ENCODE data around the gene EIF3D. TPM values are rescaled to one million over a fixed set of nuclear protein-coding genes. Genes with fewer than 3 reads are reported as not detected.

Gene EIF3D
- total RNA-seq, 1 experiment from 2014 or later: 237 TPM

DNA sequence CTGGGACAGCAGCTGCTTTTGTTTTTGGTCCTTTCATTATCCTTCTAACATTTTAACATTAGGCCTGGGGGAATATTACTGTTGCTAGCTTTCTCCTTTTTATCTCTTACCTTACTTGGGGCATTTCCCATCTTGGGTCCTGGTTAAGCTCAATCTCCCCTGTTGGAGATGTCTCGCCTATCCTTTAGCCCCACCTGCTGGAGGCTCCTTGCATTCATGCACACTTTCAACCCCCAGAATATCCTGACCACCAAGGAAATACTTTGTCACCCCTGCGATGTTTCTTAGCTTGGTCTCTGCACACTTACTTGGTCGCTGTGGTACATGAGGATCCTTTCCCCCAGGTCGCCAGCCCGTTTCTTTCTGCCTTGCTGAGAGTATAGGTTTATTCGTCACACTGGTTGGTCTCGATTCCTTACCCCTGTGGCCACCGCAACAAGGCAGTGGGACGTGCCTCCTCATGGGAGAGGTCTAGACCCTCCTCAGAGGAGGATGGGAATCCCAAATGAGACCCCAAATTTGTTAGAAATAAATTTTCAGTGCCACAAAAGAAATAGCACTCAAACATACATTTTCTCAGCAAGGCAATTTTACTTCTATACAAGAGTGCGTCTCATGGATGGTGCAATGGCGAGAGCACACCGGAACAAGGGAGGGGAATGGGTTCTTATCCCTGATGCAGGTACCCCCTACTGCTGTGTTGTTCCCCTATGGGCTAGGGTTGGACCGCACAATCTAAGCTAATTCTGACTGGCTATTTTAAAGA, 42.2 kb downstream of the EIF3D start:
- Mint-ChIP-seq H3K36me3 (peaks cover 20% of the 10 kb centered on the region), H3K27ac (no peak overlapping the region), H3K27me3 (ENCODE audit: low read depth) (peaks cover 41% of the 10 kb centered on the region), H3K4me1 (no peaks in the 10 kb centered on the region), H3K4me3 (no peak overlapping the region; the same call in 1 of the 2 replicates), H3K9me3 (peaks cover 10% of the 10 kb centered on the region)
- ATAC-seq: peak; percentile 57
- peak; percentile 77 for DNase-seq (ENCODE audit: low spot score)
- POLR2A ChIA-PET: interaction anchor here (0.6 kb wide), 1 partner anchor 555 kb away, joined by 3 read pairs; no protein-coding TSS in a partner anchor
- CTCF ChIA-PET: interaction anchor here (0.6 to 4.1 kb wide), 65 partner anchors 11 to 363 kb away, joined by 3 to 39 read pairs (median 5); partner anchors contain the start of genes APOL2, APOL4, FOXRED2 and IFT27
- TF ChIP-seq, protein P1, sequence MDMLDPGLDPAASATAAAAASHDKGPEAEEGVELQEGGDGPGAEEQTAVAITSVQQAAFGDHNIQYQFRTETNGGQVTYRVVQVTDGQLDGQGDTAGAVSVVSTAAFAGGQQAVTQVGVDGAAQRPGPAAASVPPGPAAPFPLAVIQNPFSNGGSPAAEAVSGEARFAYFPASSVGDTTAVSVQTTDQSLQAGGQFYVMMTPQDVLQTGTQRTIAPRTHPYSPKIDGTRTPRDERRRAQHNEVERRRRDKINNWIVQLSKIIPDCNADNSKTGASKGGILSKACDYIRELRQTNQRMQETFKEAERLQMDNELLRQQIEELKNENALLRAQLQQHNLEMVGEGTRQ (CRISPR knock-in tag; IDR thresholded peaks at IDR 0.05): no peak
- TF ChIP-seq, protein P2, sequence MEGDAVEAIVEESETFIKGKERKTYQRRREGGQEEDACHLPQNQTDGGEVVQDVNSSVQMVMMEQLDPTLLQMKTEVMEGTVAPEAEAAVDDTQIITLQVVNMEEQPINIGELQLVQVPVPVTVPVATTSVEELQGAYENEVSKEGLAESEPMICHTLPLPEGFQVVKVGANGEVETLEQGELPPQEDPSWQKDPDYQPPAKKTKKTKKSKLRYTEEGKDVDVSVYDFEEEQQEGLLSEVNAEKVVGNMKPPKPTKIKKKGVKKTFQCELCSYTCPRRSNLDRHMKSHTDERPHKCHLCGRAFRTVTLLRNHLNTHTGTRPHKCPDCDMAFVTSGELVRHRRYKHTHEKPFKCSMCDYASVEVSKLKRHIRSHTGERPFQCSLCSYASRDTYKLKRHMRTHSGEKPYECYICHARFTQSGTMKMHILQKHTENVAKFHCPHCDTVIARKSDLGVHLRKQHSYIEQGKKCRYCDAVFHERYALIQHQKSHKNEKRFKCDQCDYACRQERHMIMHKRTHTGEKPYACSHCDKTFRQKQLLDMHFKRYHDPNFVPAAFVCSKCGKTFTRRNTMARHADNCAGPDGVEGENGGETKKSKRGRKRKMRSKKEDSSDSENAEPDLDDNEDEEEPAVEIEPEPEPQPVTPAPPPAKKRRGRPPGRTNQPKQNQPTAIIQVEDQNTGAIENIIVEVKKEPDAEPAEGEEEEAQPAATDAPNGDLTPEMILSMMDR (IDR thresholded peaks at IDR 0.05): peak; percentile 42; the same call in 1 of the 2 replicates

DNA sequence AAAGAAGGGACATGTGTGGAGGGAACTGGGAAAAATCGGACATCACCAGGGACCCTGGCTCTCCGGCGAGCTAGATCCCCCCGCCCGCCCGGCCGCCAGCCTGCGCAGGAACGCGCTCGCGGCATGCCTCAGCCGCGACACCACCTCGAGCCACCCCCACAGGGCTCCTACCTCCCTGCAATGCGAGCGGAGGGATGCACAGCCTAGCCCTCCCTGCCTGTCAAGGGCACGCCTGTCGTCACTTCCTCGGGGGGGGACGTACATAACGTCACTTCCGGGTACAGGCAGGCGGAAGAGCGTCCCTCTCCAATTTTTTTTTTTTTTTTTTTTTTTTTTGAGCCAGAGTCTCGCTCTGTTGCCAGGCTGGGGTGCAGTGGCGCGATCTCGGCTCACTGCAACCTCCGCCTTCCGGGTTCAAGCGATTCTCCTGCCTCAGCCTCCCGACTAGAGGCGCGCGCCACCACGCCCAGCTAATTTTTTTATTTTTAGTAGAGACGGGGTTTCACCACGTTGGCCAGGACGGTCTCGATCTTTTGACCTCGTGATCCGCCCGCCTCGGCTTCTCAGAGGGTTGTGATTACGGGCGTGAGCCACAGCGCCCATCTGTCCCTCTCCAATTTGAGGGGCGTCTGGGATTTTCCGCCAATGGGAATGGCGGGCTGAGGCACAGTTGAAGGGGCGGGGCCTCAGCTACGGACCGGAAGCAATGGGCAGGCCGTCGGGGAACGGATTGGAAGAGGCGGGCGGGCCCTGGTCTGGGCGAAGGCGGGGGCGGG, 47.4 kb downstream of the EIF3D start, which contains the start of gene TXN2:
TSS of gene TXN2 (minus strand) at position 248 of the 776 bp plus-strand sequence. CDS start 803 bp downstream, outside the sequence.
- ATAC-seq (peak; percentile 93), DNase-seq (ENCODE audit: low spot score) (peak; percentile 94)
- ChIA-PET CTCF (interaction anchor here (0.6 to 2.1 kb wide), 11 partner anchors 11 to 274 kb away, joined by 3 to 22 read pairs (median 4); no protein-coding TSS in a partner anchor), POLR2A (interaction anchor here (0.7 to 1.7 kb wide), 4 partner anchors 25 to 195 kb away, joined by 3 to 7 read pairs (median 4); partner anchors contain the start of genes FOXRED2 and MYH9)
- peak within 1 kb of the TSS; percentile 88 for H3K4me3 Mint-ChIP-seq
- peaks cover 12% of the 10 kb centered on the region for H3K36me3 Mint-ChIP-seq
- H3K27me3 Mint-ChIP-seq (ENCODE audit: low read depth): peaks cover 36% of the 10 kb centered on the region
- peak within 1 kb of the TSS; percentile 94 for H3K27ac Mint-ChIP-seq
- peaks cover 9% of the 10 kb centered on the region for H3K4me1 Mint-ChIP-seq
- H3K9me3 Mint-ChIP-seq: peaks cover 4% of the 10 kb centered on the region
- TF ChIP-seq ESRRA (CRISPR knock-in tag; IDR thresholded peaks at IDR 0.05; ENCODE audit: borderline replicate concordance) (0 out of 2 replicates have a peak, but pooled peaks have one; percentile 32), TEAD1 (CRISPR knock-in tag; IDR thresholded peaks at IDR 0.05) (0 out of 2 replicates have a peak, but pooled peaks have one; percentile 54), SOX15 (CRISPR knock-in tag; IDR thresholded peaks at IDR 0.05) (no peak), ETV6 (CRISPR knock-in tag; IDR thresholded peaks at IDR 0.05) (no peak), CREM (CRISPR knock-in tag; IDR thresholded peaks at IDR 0.05) (peak; percentile 96), FOXJ3 (CRISPR knock-in tag; IDR thresholded peaks at IDR 0.05; ENCODE audit: borderline replicate concordance) (no peak), JUN (CRISPR knock-in tag; IDR thresholded peaks at IDR 0.05) (0 out of 2 replicates have a peak, but pooled peaks have one; percentile 23), ZNF219 (CRISPR knock-in tag; IDR thresholded peaks at IDR 0.05; ENCODE audit: borderline replicate concordance) (no peak), MYBL2 (CRISPR knock-in tag; IDR thresholded peaks at IDR 0.05) (0 out of 2 replicates have a peak, but pooled peaks have one; percentile 37), NR2C2 (CRISPR knock-in tag; IDR thresholded peaks at IDR 0.05) (no peak), PRRX2 (CRISPR knock-in tag; IDR thresholded peaks at IDR 0.05) (no peak)
- TF ChIP-seq, protein P3, sequence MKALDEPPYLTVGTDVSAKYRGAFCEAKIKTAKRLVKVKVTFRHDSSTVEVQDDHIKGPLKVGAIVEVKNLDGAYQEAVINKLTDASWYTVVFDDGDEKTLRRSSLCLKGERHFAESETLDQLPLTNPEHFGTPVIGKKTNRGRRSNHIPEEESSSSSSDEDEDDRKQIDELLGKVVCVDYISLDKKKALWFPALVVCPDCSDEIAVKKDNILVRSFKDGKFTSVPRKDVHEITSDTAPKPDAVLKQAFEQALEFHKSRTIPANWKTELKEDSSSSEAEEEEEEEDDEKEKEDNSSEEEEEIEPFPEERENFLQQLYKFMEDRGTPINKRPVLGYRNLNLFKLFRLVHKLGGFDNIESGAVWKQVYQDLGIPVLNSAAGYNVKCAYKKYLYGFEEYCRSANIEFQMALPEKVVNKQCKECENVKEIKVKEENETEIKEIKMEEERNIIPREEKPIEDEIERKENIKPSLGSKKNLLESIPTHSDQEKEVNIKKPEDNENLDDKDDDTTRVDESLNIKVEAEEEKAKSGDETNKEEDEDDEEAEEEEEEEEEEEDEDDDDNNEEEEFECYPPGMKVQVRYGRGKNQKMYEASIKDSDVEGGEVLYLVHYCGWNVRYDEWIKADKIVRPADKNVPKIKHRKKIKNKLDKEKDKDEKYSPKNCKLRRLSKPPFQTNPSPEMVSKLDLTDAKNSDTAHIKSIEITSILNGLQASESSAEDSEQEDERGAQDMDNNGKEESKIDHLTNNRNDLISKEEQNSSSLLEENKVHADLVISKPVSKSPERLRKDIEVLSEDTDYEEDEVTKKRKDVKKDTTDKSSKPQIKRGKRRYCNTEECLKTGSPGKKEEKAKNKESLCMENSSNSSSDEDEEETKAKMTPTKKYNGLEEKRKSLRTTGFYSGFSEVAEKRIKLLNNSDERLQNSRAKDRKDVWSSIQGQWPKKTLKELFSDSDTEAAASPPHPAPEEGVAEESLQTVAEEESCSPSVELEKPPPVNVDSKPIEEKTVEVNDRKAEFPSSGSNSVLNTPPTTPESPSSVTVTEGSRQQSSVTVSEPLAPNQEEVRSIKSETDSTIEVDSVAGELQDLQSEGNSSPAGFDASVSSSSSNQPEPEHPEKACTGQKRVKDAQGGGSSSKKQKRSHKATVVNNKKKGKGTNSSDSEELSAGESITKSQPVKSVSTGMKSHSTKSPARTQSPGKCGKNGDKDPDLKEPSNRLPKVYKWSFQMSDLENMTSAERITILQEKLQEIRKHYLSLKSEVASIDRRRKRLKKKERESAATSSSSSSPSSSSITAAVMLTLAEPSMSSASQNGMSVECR (CRISPR knock-in tag; IDR thresholded peaks at IDR 0.05; ENCODE audit: borderline replicate concordance): peak; percentile 63
- TF ChIP-seq, protein P4, sequence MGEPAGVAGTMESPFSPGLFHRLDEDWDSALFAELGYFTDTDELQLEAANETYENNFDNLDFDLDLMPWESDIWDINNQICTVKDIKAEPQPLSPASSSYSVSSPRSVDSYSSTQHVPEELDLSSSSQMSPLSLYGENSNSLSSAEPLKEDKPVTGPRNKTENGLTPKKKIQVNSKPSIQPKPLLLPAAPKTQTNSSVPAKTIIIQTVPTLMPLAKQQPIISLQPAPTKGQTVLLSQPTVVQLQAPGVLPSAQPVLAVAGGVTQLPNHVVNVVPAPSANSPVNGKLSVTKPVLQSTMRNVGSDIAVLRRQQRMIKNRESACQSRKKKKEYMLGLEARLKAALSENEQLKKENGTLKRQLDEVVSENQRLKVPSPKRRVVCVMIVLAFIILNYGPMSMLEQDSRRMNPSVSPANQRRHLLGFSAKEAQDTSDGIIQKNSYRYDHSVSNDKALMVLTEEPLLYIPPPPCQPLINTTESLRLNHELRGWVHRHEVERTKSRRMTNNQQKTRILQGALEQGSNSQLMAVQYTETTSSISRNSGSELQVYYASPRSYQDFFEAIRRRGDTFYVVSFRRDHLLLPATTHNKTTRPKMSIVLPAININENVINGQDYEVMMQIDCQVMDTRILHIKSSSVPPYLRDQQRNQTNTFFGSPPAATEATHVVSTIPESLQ (CRISPR knock-in tag; IDR thresholded peaks at IDR 0.05): no peak
- TF ChIP-seq, protein P5, sequence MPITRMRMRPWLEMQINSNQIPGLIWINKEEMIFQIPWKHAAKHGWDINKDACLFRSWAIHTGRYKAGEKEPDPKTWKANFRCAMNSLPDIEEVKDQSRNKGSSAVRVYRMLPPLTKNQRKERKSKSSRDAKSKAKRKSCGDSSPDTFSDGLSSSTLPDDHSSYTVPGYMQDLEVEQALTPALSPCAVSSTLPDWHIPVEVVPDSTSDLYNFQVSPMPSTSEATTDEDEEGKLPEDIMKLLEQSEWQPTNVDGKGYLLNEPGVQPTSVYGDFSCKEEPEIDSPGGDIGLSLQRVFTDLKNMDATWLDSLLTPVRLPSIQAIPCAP (CRISPR knock-in tag; IDR thresholded peaks at IDR 0.05): no peak
- TF ChIP-seq, protein P6, sequence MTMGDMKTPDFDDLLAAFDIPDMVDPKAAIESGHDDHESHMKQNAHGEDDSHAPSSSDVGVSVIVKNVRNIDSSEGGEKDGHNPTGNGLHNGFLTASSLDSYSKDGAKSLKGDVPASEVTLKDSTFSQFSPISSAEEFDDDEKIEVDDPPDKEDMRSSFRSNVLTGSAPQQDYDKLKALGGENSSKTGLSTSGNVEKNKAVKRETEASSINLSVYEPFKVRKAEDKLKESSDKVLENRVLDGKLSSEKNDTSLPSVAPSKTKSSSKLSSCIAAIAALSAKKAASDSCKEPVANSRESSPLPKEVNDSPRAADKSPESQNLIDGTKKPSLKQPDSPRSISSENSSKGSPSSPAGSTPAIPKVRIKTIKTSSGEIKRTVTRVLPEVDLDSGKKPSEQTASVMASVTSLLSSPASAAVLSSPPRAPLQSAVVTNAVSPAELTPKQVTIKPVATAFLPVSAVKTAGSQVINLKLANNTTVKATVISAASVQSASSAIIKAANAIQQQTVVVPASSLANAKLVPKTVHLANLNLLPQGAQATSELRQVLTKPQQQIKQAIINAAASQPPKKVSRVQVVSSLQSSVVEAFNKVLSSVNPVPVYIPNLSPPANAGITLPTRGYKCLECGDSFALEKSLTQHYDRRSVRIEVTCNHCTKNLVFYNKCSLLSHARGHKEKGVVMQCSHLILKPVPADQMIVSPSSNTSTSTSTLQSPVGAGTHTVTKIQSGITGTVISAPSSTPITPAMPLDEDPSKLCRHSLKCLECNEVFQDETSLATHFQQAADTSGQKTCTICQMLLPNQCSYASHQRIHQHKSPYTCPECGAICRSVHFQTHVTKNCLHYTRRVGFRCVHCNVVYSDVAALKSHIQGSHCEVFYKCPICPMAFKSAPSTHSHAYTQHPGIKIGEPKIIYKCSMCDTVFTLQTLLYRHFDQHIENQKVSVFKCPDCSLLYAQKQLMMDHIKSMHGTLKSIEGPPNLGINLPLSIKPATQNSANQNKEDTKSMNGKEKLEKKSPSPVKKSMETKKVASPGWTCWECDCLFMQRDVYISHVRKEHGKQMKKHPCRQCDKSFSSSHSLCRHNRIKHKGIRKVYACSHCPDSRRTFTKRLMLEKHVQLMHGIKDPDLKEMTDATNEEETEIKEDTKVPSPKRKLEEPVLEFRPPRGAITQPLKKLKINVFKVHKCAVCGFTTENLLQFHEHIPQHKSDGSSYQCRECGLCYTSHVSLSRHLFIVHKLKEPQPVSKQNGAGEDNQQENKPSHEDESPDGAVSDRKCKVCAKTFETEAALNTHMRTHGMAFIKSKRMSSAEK (CRISPR knock-in tag; IDR thresholded peaks at IDR 0.05; ENCODE audit: borderline replicate concordance): no peak

All from WTC11 (cell line).